Peyer's patch (tissue), 4 donors: ENCODE data around the gene MUC2.

Source experiments
- POLR2A ChIP-seq, 2 donors: fragments of 450-650 bp; IDR thresholded peaks; one replicate each; pipeline ENCODE4 v1.5.1; 2017; ENCODE audit warnings: antibody characterized with exemption in 2 of 2, mild to moderate bottlenecking in 2 of 2, moderate library complexity in 2 of 2
- TF ChIP-seq, protein P1 (sequence below), 6 experiments: fragments of 450-650 bp in 4 of 6; fragments of 200-600 bp in 2 of 6; sonication (generic) in 1 of 6; IDR thresholded peaks; one replicate each; pipeline ENCODE4 v1.5.1; 2017 to 2019; ENCODE audit warnings: antibody characterized with exemption in 6 of 6, mild to moderate bottlenecking in 3 of 6, moderate library complexity in 1 of 6

DNA sequence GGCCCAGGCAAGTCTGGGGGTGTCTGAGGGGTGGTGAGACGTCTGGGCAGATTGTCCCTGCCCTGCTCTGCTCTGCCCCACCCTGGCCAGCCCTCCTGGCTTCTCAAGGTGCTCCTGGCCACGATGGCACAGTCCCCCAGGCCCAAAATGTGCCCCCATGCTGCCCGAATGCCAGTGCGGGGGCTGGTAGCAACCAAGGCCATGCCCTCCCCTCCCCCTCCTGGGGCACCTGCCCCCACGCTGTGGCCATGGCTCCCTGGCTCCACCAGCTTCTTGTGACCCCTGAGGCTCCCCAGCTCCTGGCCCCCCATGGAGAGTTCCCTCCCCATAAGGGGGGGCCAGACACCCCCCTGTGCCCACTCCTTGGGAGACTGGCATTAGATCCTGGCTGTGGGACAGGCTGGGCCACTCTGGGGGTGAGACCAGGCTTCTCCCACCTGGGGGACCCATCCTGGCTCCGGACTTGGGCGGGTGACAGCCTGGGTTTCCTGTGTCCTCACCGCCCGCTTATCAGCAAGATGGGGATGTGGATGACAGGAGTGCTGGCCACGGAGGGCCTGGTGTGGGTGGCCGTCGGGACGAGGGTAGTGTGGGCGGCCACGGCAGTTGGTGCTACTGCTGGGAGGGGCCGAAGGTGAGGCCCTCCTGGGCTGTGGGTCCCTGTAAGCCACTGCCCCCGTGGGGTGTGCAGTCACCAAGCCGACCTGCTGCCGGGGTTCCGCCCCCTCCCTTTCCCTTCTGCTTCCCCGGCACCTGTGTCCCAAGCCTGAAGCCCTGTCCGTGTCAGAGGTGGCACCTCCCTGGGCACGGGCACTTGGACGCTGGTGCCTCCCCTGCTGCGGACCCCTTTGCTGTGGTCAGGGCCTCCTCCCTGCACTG is 22.3 kb upstream of the MUC2 start:
- TF ChIP-seq, protein P1, sequence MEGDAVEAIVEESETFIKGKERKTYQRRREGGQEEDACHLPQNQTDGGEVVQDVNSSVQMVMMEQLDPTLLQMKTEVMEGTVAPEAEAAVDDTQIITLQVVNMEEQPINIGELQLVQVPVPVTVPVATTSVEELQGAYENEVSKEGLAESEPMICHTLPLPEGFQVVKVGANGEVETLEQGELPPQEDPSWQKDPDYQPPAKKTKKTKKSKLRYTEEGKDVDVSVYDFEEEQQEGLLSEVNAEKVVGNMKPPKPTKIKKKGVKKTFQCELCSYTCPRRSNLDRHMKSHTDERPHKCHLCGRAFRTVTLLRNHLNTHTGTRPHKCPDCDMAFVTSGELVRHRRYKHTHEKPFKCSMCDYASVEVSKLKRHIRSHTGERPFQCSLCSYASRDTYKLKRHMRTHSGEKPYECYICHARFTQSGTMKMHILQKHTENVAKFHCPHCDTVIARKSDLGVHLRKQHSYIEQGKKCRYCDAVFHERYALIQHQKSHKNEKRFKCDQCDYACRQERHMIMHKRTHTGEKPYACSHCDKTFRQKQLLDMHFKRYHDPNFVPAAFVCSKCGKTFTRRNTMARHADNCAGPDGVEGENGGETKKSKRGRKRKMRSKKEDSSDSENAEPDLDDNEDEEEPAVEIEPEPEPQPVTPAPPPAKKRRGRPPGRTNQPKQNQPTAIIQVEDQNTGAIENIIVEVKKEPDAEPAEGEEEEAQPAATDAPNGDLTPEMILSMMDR (IDR thresholded peaks at IDR 0.05): no peak
- TF ChIP-seq POLR2A (IDR thresholded peaks at IDR 0.05): no peak
